HG03439 (cell line): ENCODE measurements around the gene NF1.
"Not testable (repeated sequence)": the region's sequence is repeated elsewhere in the genome, so short reads cannot be mapped to it uniquely, and the experiment has no call there.

Experiments
- ATAC-seq: cut with Tn5 transposase; IDR thresholded peaks from one replicate; pipeline ENCODE4 v1.9.1; 2021; ENCODE audit warnings: mild to moderate bottlenecking, moderate library complexity; ENCODE audit not compliant: unreplicated experiment

The NF1 gene

DNA sequence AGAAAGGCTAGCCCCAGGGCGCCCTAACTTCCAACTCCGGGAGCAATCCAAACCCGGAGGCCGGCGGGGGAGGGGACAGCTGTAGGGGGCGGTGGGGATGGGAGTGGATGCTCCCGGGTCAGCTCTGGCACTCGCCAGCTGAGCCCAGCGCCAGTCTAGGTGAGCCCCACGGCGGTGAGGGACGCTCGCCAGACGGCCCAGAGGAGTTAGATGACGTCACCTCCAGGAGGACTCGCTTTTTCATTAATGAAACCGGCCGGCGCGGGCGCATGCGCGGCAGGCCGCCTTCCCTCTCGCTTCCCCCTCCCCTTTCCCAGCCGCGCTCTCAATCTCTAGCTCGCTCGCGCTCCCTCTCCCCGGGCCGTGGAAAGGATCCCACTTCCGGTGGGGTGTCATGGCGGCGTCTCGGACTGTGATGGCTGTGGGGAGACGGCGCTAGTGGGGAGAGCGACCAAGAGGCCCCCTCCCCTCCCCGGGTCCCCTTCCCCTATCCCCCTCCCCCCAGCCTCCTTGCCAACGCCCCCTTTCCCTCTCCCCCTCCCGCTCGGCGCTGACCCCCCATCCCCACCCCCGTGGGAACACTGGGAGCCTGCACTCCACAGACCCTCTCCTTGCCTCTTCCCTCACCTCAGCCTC is at the start of gene NF1:
NF1 (plus strand) TSS at position 378 of the 636 bp plus-strand sequence. CDS start 333 bp downstream, outside the sequence.
- ATAC-seq: peak; percentile 80

GRCh38 chr17:31046856-31047425 is 47.8 kb upstream of the NF1 start:
- ATAC-seq: not testable (repeated sequence)

GRCh38 chr17:31048142-31048541 is 46.6 kb upstream of the NF1 start:
- ATAC-seq: no peak

DNA sequence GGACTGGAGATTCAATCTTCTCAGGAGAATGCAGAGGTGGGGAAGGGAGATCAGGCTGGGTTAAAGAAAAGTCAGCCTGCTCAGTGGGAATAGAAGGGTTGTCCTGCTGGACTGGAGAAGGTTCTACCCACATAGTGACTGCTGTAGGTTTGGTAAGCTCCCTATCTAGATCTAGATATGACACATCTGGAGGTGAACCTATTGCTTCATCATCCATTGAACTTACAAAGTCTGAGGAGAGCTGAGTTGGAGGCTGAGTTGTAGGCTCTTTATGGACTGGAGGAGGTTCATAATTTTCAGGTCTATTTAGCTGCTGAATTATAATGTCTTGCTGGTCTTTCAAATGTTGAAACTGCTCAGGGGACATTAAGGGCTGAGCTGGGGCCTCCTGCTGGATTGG is 46.0 kb upstream of the NF1 start:
- no peak for ATAC-seq

- no peak for ATAC-seq
These were observed 43.8 kb upstream of the NF1 start for GRCh38 chr17:31050948-31051347.

DNA sequence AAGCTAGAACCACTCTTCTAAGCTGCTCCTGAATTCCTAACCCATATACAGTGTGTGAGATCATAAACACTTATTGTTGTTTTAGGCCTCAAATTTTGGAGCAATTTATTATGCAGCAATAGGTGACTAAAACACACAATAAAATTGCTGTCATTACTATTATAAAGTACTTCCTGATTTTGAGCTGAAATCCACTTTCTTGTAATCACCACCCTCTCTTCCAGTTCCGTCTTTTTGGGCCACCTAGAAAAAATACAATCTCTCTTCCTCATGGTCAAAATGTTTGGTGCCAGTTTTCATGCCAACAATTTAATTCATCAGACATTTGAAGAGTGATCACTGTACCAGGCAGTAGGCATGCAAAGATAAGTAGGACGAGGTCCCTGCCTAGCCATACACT is 43.3 kb upstream of the NF1 start:
- no peak for ATAC-seq

DNA sequence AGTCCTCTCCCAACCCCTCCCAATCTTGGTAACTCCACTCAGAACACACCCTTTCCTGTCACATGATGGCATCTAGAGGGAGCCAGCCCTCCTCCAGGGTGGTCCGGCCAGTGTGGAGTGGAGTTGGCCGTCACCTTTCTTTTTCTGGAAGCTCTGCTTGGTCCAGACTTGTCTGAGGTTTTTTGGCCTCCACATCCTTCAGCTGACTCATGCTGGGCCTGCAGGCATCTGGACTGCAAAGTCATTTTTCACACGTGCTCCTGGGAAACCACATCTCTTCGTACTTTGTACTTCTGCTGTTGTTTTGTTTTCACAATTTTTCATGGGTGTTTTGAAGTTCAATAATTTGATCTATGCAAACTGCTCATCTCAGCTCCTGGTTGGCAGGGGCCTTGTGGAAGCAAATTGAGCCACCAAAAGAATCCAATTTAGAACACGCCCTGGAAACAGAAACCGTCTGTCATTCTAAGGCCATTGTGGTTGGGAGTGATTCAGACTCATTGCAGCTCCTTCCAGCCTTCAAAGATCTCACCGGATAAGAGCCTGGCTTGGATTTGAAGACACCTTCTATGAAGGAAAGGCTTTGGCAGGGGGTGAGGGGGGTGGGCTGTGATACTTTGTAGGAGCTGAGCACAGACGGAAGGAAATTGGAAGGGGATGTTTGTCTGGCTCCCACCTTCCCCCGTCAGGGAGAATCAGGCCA is 42.4 kb upstream of the NF1 start:
- no peak for ATAC-seq

DNA sequence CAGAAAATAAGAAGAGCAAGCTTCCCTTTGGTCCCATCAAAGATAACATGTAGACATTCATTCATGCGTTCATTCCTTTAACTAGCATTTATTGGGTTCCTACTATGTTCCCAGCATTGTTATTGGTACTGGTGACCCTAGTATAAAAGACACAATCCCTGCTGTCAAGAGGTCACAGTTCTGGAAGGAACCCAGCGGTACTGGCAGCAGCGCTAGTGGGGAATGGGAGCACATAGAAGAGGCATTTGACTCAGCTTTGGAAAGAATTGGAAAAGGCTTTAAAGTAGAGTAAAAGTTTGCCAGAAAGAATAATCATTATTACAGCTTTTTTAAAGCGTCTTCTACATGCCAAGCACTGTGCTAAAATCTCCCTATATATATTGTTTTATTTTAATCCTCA is 41.7 kb upstream of the NF1 start:
- no peak for ATAC-seq

DNA sequence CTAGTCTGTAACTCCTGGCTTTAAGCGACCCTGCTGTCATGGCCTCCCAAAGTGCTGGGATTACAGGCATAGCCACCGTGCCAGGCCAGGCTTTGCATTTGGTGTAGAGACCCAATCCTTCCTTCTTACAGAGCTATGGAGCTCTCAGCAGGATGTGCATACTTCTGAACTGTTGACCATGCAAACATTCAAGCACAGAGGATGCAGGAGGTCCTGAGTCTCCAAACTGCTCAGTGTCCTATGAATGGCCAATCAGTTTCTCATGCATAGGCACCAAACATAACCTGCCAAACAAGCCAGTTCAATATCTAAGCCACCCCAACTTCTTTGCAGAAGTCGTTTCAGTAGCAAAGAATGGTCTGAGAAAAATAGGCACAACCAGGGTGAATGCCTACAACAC is 40.0 kb upstream of the NF1 start:
- no peak for ATAC-seq

GRCh38 chr17:31058976-31059375 is 35.8 kb upstream of the NF1 start:
- no peak for ATAC-seq

DNA sequence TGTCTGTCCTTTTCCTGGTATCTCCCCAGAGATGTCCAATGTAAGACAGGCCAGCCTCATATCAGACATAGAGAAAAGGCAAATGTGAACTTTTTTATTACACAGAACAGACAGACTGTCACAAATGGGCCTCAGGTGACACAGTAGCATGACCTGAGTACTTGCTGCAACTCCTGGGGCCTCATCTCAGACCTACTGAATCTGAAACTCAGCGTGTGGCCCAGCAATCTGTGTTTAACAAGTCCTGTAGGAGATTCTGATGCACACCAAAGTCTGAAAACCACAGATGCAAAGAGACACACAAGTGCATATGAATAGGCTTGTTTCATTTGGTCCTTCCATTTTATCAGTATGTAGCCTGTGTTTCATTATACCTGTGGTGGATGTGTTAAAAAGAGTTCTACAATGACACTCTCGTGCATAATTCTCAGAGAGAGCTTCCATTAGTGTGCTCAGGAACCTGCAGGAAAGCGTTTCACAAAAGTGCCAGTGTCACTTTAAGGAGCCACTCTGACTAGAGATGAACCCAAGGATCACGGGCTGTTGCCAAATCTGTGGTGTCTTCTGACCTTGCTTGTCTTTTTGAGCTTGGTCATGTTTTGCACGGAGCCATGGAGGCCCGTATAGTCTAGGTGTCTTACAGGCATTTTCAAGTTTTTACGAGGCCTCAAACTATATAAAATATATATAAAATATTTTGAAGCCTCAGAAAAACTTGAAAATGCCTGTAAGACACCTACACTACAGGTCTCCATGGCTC is 33.8 kb upstream of the NF1 start:
- no peak for ATAC-seq

GRCh38 chr17:31061678-31062077 is 33.1 kb upstream of the NF1 start:
- ATAC-seq: no peak

DNA sequence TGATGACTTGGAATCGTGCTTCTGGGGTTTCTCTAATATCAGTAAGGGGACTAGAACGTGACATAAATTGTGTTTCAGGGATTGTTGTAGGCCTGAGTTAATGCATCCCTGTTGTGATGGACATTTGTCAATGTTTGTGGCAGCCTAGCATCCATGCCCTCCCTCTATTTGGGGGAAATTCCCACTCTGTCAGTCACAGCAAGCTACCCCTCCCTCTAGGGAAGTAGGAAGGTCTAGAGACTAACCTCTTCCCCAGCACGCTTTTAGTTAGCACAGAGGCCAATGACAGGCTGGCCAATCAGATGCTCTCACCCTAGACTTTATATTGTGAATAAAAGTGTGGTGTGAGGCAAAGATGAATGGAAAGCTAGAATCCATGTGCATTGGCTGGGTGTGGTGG is 32.4 kb upstream of the NF1 start:
- ATAC-seq: no peak

DNA sequence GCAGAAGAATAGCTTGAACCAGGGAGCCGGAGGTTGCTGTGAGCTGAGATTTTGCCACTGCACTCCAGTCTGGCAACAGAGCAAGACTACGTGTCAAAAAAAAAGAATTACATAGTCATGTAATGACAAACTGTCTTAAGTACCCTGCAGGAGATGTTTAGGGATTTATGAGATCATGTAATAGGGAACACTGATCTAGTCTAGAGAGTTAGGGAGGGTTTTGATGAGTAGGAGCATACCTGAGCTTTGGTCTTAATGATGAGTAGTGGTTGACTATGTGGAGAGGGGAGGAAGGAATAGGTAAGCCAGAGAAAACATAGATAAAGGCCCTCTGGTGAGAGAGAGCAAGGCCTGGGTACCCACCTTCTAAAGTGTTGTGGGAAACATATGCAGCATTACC is 30.1 kb upstream of the NF1 start:
- no peak for ATAC-seq

GRCh38 chr17:31067691-31068184 is 27.0 kb upstream of the NF1 start:
- ATAC-seq: no peak

- ATAC-seq: no peak
These were observed 26.5 kb upstream of the NF1 start for GRCh38 chr17:31068291-31068690.

GRCh38 chr17:31072186-31072585 is 22.6 kb upstream of the NF1 start:
- no peak for ATAC-seq

DNA sequence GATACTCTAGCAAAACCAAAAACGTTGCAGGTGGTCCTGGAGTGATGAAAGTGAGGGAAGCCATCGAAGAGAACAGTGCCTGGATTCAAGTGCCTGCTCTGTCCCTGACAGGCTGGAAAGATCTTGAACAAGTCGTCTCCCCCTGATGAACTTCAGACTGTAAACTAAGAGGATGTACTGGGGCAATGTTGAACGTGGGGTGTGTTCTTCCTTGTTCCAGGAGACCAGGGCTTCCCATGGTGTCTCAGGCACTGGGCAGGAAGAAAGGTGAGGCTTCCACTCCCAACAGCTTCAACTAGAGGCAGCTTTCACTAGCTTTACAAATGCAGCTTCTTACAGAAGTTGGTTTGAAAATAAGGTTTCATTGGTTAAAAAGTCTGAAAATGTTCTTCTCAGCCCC is 21.4 kb upstream of the NF1 start:
- no peak for ATAC-seq

GRCh38 chr17:31074772-31075555 is 19.8 kb upstream of the NF1 start:
- ATAC-seq: no peak

DNA sequence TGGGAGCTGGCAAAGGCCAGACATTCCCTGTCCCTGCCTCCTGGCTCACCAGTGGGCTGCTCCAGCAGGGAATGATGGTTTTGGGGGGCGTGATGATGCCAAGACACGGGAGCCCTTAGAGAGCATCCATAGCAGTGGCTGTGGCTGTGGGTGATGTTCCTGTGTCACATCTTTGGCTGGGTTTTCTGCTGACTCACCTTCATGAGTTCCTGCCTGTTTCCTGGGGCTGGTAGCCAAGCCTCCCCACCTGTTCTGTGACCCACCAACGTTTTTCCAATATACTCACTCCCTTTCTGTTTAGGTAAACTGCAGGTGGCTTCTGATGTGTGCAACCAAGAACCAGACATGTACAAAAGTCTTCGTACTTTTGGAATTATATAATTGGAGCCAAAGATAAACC is 16.5 kb upstream of the NF1 start:
- no peak for ATAC-seq

- no peak for ATAC-seq
These were observed 15.0 kb upstream of the NF1 start for GRCh38 chr17:31079731-31080130.
